ENCODE measurements around the gene STRN3.
A peak's percentile ranks its signal among the peaks of the same experiment; 100 is the strongest.
"Not testable (repeated sequence)": the region's sequence is repeated elsewhere in the genome, so short reads cannot be mapped to it uniquely, and the experiment has no call there.

STRN3 gene

GRCh38 chr14:30966415-30967363, 59.5 kb downstream of the STRN3 start:
- DNase-seq: no peak

DNA sequence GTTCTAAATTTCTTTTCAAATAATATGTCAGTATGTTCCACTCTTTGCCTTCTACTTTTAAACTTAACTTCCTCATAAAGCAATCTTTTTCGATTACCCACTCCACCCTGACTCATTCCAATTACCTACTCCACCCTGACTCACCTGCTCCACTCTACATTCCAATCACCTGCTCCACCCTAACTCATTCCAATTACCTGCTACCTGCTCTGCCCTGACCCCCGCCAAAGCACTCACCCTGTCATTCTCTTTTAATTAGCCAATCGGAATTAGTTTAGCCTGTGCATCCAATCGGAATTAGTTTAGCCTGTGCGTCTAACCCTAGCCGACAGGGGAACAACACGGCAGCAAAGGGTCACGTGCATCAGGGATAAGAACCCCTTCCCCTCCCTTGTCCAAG, 60.3 kb downstream of the STRN3 start:
- DNase-seq: not testable (repeated sequence)

GRCh38 chr14:30962537-30962936, 63.6 kb downstream of the STRN3 start:
- DNase-seq: not testable (repeated sequence)

- no peak for DNase-seq
Measured at GRCh38 chr14:30961330-30961729, 64.8 kb downstream of the STRN3 start.

DNA sequence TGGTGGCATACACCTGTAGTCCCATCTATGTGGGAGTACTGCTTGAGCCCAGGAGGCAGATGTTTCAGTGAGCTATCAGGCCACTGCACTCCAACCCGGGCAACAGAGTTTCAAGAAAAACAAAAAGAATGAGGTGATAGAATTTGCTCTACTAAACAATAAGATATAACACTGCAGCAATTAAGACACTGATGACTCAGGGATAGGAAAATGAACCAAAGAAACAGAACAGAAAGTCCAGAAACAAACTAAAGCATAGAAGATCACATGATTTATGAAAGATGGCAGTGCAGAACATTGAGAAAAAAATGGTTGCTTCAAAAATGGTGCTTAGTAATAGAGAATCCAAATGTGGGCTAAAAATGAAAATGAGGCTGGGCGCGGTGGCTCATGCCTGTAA, 66.0 kb downstream of the STRN3 start:
- DNase-seq: no peak

GRCh38 chr14:30958555-30959407, 67.4 kb downstream of the STRN3 start:
- no peak for DNase-seq

DNA sequence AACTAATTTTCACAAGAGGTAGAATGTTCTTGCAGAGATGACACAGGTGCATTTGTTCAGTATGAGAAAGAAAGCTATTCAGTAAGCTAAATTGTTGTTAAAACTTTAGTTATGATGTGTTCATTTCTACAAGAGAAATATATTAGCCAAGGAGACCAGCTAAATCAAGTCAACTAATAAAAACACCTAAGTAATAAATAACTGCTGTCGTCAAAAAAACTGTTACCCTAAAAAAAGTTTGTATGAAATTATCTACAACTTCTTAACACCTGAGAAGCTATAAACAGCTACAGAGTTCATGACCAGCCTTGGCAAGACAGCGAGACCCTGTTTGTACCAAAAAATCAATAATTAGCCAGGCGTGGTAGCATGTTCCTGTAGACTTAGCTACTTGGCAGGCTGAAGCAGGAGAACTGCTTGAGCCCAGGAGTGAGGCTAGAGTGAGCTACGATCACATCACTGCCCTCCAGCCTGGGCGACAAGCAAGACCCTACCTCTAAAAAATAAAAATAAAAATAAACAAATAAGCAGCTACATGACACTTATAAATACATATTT, 68.3 kb downstream of the STRN3 start:
- DNase-seq: no peak

- no peak for DNase-seq
Measured at GRCh38 chr14:30949651-30950050, 76.5 kb downstream of the STRN3 start.

GRCh38 chr14:30943694-30944093, 82.5 kb downstream of the STRN3 start:
- no peak for DNase-seq

DNA sequence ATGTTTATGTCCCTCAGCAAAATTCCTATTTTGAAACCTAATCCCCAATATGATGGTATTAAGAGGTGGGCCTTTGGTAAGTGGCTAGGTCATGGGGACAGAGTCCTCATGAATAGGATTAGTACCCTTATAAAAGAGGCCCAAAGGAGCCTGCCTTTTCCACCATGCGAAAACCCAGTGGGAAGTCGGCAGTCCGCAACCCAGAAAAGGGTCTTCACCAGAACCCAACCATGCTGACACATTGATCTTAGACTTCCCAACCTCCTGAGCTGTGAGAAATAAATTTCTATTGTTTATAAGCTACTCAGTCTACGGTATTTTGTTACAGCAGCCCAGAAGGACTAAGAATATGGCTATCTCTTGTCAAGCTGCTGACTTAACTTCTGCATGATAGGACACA, 85.3 kb downstream of the STRN3 start:
- no peak for DNase-seq

- no peak for DNase-seq
Measured at GRCh38 chr14:30938617-30939016, 87.6 kb downstream of the STRN3 start.

DNA sequence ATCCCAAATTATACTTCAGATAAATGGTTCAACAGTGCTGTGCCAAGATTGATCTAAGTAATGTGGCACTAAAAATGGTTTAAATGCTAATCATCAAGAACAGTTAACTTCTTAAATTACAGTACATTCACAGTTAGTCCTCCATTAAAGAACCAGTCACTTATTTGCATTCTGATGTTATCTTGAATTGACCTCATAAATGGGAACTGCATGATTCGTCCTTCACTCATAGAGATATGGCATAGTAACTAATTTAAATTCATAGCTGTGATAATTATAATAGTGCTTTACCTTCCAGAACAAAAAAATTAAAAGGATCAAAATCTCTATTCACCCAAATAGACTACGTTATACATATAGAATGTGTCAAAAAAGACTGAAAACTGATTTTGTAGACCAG, 90.7 kb downstream of the STRN3 start:
- no peak for DNase-seq

DNA sequence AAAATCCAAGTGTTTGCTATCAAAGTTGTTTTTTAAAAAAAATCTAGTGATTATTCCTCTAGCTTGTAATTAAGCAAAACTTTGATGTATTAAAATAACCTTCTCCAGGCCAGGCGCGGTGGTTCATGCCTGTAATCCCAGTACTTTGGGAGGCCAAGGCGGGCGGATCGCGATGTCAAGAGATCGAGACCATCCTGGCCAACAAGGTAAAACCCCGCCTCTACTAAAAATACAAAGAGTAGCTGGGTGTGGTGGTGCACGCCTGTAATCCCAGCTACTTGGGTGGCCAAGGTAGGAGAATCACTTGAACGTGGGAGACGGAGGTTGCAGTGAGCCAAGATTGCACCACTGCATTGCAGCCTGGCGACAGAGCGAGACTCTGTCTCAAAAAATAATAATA, 92.2 kb downstream of the STRN3 start:
- not testable (repeated sequence) for DNase-seq

- DNase-seq: no peak
Measured at GRCh38 chr14:30928462-30928861, 97.7 kb downstream of the STRN3 start.

DNA sequence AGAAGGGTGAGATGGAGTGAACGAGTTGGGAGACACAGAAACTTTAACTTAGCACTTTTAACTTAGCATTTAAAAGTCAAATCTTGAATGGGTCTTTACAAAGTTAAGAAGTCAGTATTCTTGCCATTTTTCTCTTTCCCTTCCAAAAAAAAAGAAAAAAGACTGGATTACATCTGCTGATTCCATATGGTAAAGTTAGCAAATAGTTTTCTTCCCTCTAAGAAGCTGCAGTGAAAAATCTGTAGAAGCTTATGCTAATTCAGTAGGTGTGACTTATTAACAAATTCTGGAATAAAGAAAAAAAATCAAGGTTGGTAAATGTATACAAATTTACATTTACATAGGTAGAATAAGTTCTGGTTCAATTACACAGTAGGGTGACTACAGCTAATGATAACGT, 100.9 kb downstream of the STRN3 start:
- no peak for DNase-seq

DNA sequence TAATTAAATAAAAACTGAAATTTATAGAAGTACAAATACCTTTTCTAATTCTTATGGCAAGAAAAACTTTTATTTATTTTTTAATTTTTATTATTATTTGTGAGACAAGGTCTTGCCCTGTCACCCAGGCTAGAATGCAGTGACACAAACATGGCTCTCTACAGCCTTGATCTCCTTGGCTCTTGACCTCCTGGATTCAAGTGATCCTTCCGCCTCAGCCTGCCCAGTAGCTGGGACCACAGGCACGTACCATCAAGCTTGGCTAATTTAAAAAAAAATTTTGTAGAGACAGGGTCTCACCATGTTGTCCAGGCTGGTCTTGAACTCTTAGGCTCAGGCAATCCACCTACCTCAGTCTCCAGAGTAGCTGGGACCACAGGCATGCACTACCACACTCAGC, 104.4 kb downstream of the STRN3 start:
- DNase-seq: no peak

DNA sequence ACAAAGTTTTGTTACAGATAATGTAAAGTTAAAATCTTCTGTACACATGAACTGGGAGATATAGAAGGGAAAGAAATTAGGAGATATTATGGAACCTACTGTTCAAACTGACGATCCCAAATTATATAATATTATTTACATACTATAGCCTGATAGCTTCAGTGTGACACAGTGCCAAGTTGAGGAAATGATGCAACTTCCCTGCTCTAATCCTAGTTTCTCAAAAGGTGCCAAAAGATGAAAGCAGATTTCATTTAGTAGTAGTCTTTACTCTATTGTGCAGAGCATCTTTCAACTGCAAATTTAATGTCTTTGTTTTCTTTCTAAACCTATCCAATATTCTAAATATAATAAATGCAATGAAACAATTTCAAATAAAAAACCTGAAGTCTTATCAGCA, 104.9 kb downstream of the STRN3 start:
- DNase-seq: no peak

- no peak for DNase-seq
Measured at GRCh38 chr14:30915596-30915995, 110.6 kb downstream of the STRN3 start.

GRCh38 chr14:30914812-30915211, 111.4 kb downstream of the STRN3 start:
- no peak for DNase-seq

- no peak for DNase-seq
Measured at GRCh38 chr14:30908826-30909225, 117.4 kb downstream of the STRN3 start.

DNA sequence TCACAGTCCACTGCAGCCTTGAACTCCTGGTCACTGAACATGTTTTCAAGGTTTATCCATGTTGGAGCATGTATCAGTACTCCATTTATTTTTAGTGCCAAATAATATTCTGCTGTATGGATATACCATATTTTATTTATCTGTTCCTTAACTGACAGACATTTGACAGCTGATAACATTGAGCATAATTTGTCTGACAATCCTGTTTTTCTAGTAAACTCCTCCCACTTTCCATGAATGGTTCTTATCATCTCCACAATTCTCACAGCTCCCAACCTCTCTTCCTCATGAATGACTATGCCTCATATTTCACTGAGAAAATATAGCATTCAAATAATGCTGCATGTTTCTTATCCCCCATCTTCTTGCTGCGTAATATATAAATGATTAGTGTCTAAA, 118.5 kb downstream of the STRN3 start:
- DNase-seq: no peak

DNA sequence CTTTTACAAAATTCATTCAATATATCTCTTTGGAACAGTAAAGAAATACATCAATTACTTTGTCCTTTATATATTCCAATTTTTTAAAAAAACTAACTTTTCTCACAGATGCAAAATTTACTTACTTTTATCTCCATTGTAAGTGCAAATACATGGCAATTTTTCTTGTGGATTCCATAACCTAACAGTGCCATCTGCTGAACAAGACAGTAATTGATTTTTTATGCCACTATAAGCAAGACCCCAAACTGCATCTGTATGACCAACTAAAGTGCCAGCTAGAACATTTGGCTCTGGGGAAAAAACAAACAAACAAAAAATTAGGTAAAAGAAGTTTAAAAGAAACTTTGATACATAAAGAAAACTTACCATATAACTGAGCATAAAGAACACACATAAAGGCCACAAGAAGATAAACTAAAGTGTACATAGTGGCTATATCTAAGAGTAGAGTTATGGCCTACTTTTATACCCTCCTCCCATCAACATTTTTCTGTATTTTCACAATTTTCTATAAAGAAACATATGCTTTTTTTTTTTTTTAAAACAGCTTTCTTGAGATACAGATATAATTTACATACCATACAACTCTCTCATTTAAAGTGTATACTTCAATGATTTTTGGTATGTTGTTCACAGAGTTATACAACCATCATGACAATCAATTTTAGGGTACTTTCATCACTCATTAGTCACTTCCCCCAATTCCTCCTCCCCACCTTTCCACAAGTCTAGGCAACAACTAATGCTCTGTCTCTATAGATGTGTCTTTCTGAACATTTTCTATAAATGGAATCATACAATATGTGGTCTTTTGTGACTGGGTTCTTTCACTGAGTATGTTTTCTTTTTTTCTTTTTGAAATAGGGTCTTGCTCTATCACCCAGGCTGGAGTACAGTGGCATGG, 119.2 kb downstream of the STRN3 start:
- DNase-seq: peak; percentile 45

Measured in NCI-H2171 treated with DMSO at 0.1 percent for 48 hours (cell line).